DND-41 (cell line): ENCODE results near the gene FUT1.

Source experiments
- CTCF ChIP-seq: IDR thresholded peaks from 2 replicates; pipeline ENCODE4 v1.5.1; 2012; ENCODE audit warnings: borderline replicate concordance, low read length, moderate library complexity, mild to moderate bottlenecking; ENCODE audit not compliant: poor library complexity, severe bottlenecking; ENCODE audit errors: extremely low read depth
- EZH2 ChIP-seq: IDR thresholded peaks from 3 replicates; pipeline ENCODE4 v1.6.1; 2012; ENCODE audit warnings: borderline replicate concordance, low read depth, mild to moderate bottlenecking, moderate library complexity, low read length, inconsistent platforms; ENCODE audit not compliant: severe bottlenecking

GRCh38 chr19:48749571-48750198, 2.8 kb downstream of the FUT1 start:
- TF ChIP-seq CTCF (no peak), EZH2 (no peak)
